Measurements from ENCODE around the gene NR2F2.
"Not testable (repeated sequence)": the region's sequence is repeated elsewhere in the genome, so short reads cannot be mapped to it uniquely, and the experiment has no call there.

Gene NR2F2

DNA sequence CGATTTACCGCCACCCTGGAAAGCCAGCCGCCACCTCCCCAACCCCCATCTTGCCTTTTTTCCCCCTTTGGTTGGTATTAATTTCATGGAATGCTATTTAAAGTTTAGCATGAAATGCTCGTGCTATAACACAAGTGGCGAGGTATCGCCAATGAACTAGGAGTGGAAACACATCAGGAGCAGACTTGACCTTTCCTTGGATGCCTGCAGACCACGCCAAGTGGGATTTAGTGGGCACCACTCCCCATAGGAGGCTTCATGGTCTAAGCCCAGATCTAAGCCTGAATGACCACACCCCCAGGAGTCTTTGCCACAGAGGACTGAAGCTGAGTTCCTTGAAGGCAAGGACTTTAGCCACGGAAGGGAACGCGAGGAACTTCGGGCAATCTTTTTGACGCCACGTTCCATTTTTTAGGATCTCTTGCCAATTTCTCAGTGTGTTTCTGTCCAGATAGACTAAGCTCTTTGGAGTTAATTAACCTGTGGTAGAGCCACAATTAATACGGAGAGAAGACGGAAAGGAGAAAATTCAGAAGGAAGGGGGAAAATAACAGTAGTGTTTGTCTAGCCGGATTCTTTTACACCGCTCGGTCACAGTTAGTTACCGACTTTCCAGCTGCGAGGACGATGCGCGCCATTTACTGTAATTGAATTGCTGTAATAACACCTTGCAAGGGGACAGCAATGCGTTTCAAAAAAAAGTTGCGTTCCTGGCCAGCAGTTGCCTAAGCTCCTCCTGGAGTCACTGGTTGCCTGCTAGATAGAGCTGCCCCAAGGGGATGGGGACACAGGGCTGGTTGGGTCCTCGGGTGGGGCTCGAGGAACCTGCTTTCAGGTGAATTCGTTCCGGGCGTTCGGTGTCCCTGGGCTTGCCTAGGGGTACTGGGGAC is 37.1 kb downstream of the NR2F2 start:
- DNase-seq (ENCODE audit: low spot score), result no peak

DNA sequence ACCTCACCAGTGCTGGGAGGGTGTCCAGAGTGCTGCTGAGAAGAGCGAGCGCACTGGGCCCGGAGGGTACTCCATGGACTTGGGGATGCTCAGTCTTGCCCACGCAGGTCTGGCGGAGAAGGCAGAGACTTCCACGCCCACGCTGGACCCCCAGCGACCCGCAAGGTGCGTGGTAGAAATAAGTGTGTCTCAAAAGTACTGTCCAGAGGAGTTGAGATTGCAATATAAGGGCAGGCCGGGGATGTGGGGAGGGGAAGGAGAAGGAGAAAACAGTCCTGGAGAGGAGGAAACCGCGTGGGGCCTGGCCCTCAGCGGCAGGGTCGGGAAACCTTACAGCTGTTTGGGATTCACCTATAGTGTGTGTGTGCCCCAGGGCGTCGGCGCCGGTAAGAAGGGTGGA is 38.9 kb downstream of the NR2F2 start:
- no peak for DNase-seq (ENCODE audit: low spot score)

DNA sequence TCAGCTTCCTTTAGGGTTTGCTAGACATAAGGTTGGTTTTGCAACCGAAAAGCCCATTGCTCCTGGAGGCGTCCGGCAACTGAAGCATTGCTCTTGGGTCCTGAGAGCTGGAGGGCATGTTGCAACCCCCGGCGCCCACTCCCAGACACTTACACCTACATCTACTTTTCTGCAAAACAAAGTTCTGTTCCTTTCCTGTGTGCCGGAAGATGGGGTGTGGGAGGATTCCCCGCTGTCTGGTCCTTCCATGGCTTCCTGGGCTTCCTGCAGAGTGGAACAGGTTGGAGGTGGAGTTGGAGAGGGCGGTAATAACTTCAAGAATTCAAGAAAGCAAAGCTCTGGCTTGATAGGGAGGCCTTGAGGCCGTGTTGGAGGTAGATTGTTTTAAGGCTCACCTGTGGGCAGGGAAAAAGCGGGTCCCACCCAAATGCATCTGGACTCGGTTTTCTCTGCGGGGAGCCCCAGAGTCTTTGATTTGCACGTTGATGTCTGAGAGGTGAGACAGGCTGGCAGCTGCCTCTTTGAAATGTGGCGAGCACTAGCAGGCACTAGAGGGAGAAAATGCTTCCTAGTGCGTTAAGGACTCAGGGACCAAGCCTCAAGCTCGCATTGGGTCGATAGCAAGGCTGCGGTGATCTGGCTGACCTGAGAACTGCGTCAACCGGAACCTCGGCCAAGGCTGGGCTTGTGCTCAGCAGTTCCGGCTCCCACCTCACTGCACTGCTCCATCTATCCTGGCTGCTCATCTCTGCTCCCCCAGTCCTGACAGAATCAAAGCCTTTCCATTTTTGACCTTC is 39.5 kb downstream of the NR2F2 start:
- DNase-seq (ENCODE audit: low spot score), result no peak

DNA sequence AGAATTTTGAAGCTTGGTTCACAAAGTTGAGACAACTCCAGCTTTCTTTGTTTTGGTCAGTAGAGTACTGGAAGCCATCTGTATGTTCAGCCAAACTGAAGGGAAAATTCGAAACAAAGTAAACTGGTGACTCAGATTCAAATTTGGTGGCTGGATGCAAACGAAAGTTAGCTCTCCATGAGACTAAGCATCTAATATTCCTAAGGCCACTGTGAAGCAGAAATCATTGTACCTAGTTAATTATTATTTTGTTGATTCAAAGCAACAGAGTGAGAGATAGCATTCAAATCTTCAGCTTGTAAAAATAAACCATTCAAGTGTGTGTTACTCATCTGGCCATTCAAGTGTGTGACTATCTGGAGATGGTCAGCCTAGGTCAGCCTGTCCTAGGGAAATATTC is 42.1 kb downstream of the NR2F2 start:
- no peak for DNase-seq (ENCODE audit: low spot score)

DNA sequence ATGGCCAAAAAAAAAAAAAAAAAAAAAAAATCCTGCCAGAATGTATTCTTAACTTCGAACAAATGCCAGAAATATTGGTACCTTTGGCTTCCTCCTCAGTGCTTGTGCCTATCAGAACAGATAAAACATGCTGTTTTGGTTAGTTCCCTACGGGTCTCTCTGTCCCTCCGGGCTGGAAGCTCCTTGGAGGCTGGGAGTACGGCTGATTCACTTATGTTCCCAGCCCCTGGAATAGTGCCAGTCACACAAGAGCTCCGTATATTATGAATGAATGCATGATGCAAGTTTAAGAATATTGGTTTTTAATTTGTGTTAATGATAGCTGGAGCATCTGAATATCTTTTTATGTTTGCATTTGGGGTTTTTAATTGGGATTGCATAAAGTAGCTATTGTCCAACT is 44.0 kb downstream of the NR2F2 start:
- DNase-seq (ENCODE audit: low spot score), result no peak

DNA sequence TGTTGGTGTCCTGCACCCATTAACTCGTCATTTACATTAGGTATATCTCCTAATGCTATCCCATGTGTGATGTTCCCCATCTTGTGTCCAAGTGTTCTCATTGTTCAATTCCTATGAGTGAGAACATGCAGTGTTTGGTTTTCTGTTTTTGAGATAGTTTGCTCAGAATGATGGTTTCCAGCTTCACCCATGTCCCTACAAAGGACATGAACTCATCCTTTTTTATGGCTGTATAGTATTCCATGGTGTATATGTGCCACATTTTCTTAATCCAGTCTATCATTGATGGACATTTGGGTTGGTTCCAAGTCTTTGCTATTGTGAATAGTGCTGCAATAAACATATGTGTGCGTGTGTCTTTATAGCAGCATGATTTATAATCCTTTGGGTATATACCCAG is 49.1 kb downstream of the NR2F2 start:
- DNase-seq (ENCODE audit: low spot score), result not testable (repeated sequence)

DNA sequence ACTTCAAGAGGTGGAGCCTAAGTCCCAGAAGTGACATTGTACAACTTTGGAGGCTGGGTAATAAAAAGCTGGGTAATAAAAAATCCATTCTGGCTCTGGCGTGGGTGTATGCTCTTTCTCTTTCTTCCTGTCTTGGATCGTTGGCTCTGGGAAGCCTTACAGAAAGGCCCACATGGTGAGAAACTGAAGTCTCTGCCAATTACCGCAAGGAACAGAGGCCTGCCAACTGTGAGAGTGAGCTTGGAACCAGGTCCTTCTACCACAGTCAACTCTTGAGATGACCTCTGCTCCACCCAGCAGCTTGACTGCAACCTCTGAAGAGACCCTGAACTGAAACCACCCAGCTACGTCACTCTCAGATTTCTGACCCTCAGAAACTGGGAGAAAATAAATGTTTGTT is 51.0 kb downstream of the NR2F2 start:
- DNase-seq (ENCODE audit: low spot score), result no peak

DNA sequence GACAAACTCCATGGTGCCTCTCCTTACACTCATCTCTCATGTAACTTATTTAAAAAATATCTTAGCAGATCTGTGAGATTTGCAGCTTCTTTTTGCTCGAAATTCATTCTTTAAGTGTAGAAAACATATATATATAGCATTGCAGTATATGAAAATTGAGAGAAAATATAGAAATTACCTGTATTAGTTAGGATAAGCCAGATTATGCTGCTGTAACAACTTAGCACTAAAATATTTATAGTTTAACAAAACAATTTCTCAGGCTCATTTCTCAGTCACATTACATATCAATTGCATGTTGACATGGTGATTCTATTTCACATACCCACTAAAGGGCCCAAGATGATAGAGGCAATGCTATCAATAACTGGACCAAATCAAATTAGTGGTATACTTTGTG is 54.7 kb downstream of the NR2F2 start:
- no peak for DNase-seq (ENCODE audit: low spot score)

DNA sequence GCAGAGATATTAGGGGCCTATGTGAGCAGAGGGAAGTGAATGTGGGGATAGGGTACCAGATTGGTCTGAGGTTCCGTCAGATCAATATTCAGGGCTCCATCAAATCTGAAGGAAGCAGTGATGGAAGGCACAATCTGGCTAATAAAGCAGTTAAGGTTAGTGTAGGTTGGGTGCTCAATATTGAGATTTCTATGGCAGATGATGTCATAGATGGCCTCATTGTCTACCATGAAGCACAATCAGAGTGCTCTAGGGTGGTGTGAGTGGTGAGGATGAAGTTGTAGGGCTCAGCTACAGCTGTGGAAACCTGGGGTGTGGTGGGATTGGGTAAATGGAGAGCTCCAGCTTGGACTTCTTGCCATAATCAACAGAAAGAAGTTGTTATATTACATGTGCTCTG is 58.2 kb downstream of the NR2F2 start:
- no peak for DNase-seq (ENCODE audit: low spot score)
